ENCODE data around the gene FUT8.

FUT8 gene

GRCh38 chr14:65588426-65589140 lies 176.1 kb downstream of the FUT8 start:
- Histone ChIP-seq H3K9me3 (ENCODE audit: severe bottlenecking) (no peaks in the 10 kb centered on the region), H3K4me3 (ENCODE audit: low read depth, low read length) (no peak overlapping the region), H3K27me3 (ENCODE audit: insufficient read depth, low read depth, severe bottlenecking) (no peaks in the 10 kb centered on the region), H3K27ac (no peak overlapping the region), H3K36me3 (no peaks in the 10 kb centered on the region)
- no peak for TF ChIP-seq CTCF (IDR thresholded peaks at IDR 0.05; ENCODE audit: low read depth, low read length)
- DNase-seq = no peak

GRCh38 chr14:65594153-65594881 lies 181.8 kb downstream of the FUT8 start:
- H3K9me3 ChIP-seq (ENCODE audit: severe bottlenecking) = no peaks in the 10 kb centered on the region
- no peak overlapping the region for H3K27ac ChIP-seq
- no peak for TF ChIP-seq CTCF (IDR thresholded peaks at IDR 0.05; ENCODE audit: low read depth, low read length)
- no peaks in the 10 kb centered on the region for H3K36me3 ChIP-seq
- H3K27me3 ChIP-seq (ENCODE audit: insufficient read depth, low read depth, severe bottlenecking) = no peaks in the 10 kb centered on the region
- no peak overlapping the region for H3K4me3 ChIP-seq (ENCODE audit: low read depth, low read length)
- DNase-seq = no peak

- TF ChIP-seq CTCF (IDR thresholded peaks at IDR 0.05; ENCODE audit: low read depth, low read length) = no peak
- Histone ChIP-seq H3K4me3 (ENCODE audit: low read depth, low read length) (no peak overlapping the region), H3K36me3 (no peaks in the 10 kb centered on the region), H3K9me3 (ENCODE audit: severe bottlenecking) (no peaks in the 10 kb centered on the region), H3K27me3 (ENCODE audit: insufficient read depth, low read depth, severe bottlenecking) (no peaks in the 10 kb centered on the region), H3K27ac (no peak overlapping the region)
- no peak for DNase-seq
Observed at GRCh38 chr14:65594882-65595237, 182.3 kb downstream of the FUT8 start.

GRCh38 chr14:65599375-65599774 lies 186.8 kb downstream of the FUT8 start:
- DNase-seq = no peak
- no peaks in the 10 kb centered on the region for H3K9me3 ChIP-seq (ENCODE audit: severe bottlenecking)
- H3K27me3 ChIP-seq (ENCODE audit: insufficient read depth, low read depth, severe bottlenecking) = no peaks in the 10 kb centered on the region
- H3K27ac ChIP-seq = no peak overlapping the region
- TF ChIP-seq CTCF (IDR thresholded peaks at IDR 0.05; ENCODE audit: low read depth, low read length) = no peak
- H3K4me3 ChIP-seq (ENCODE audit: low read depth, low read length) = no peak overlapping the region
- no peaks in the 10 kb centered on the region for H3K36me3 ChIP-seq

GRCh38 chr14:65600742-65601141 lies 188.2 kb downstream of the FUT8 start:
- no peaks in the 10 kb centered on the region for H3K9me3 ChIP-seq (ENCODE audit: severe bottlenecking)
- no peaks in the 10 kb centered on the region for H3K27me3 ChIP-seq (ENCODE audit: insufficient read depth, low read depth, severe bottlenecking)
- H3K27ac ChIP-seq = no peak overlapping the region
- DNase-seq = no peak
- no peak for TF ChIP-seq CTCF (IDR thresholded peaks at IDR 0.05; ENCODE audit: low read depth, low read length)
- no peak overlapping the region for H3K4me3 ChIP-seq (ENCODE audit: low read depth, low read length)
- H3K36me3 ChIP-seq = no peaks in the 10 kb centered on the region; the same call in 1 of the 2 replicates
